Measurements from ENCODE around the gene TEDC1. TPM values are rescaled to one million over a fixed set of nuclear protein-coding genes. Genes with fewer than 3 reads are reported as not detected.

TEDC1 gene
- total RNA-seq, 2 experiments from 2014 or later, result 44.1 to 47.0 TPM

GRCh38 chr14:105450864-105451720 is 40.0 kb upstream of the TEDC1 start:
- Mint-ChIP-seq H3K4me3 (no peak overlapping the region), H3K36me3 (ENCODE audit: low read depth) (peaks cover 7% of the 10 kb centered on the region), H3K27ac (no peak overlapping the region), H3K4me1 (no peaks in the 10 kb centered on the region), H3K9me3 (no peaks in the 10 kb centered on the region), H3K27me3 (no peaks in the 10 kb centered on the region)
- POLR2A ChIA-PET, result no interaction called here
- DNase-seq, result no peak
- CTCF ChIA-PET, result interaction anchor here (1.5 kb wide), 1 partner anchor 17 kb away, joined by 3 read pairs; no protein-coding TSS in a partner anchor

GRCh38 chr14:105452963-105453362 is 38.1 kb upstream of the TEDC1 start:
- POLR2A ChIA-PET, result no interaction called here

GRCh38 chr14:105453847-105454246 is 37.2 kb upstream of the TEDC1 start:
- CTCF ChIA-PET, result no interaction called here
- Mint-ChIP-seq H3K9me3 (no peaks in the 10 kb centered on the region), H3K4me1 (no peaks in the 10 kb centered on the region), H3K4me3 (no peak overlapping the region), H3K27ac (no peak overlapping the region), H3K36me3 (ENCODE audit: low read depth) (peaks cover 7% of the 10 kb centered on the region), H3K27me3 (no peaks in the 10 kb centered on the region)
- no peak for DNase-seq
- POLR2A ChIA-PET, result no interaction called here

More at GRCh38 chr14:105452963-105453362, 38.1 kb upstream of the TEDC1 start:
- CTCF ChIA-PET, result no interaction called here
- Mint-ChIP-seq H3K36me3 (ENCODE audit: low read depth) (peaks cover 7% of the 10 kb centered on the region), H3K4me3 (no peak overlapping the region), H3K9me3 (no peaks in the 10 kb centered on the region), H3K27ac (no peak overlapping the region), H3K4me1 (no peaks in the 10 kb centered on the region), H3K27me3 (no peaks in the 10 kb centered on the region)
- DNase-seq, result no peak

- DNase-seq, result no peak
- ChIA-PET POLR2A (no interaction called here), CTCF (no interaction called here)
- H3K4me1 Mint-ChIP-seq, result no peaks in the 10 kb centered on the region
- H3K27me3 Mint-ChIP-seq, result no peaks in the 10 kb centered on the region
- peaks cover 7% of the 10 kb centered on the region for H3K36me3 Mint-ChIP-seq (ENCODE audit: low read depth)
- no peaks in the 10 kb centered on the region for H3K9me3 Mint-ChIP-seq
- no peak overlapping the region for H3K4me3 Mint-ChIP-seq
- H3K27ac Mint-ChIP-seq, result no peak overlapping the region
Measured at GRCh38 chr14:105455086-105455640, 35.9 kb upstream of the TEDC1 start.

GRCh38 chr14:105455766-105456660 is 35.0 kb upstream of the TEDC1 start:
- peaks cover 10% of the 10 kb centered on the region for H3K36me3 Mint-ChIP-seq (ENCODE audit: low read depth)
- POLR2A ChIA-PET, result no interaction called here
- no peak for DNase-seq
- H3K27me3 Mint-ChIP-seq, result no peaks in the 10 kb centered on the region
- no peak overlapping the region for H3K27ac Mint-ChIP-seq
- H3K4me3 Mint-ChIP-seq, result no peak overlapping the region
- H3K9me3 Mint-ChIP-seq, result no peaks in the 10 kb centered on the region
- no peaks in the 10 kb centered on the region for H3K4me1 Mint-ChIP-seq
- CTCF ChIA-PET, result interaction anchor here (1.1 kb wide), 1 partner anchor 34 kb away, joined by 5 read pairs; no protein-coding TSS in a partner anchor

- Mint-ChIP-seq H3K36me3 (ENCODE audit: low read depth) (peaks cover 14% of the 10 kb centered on the region), H3K9me3 (no peaks in the 10 kb centered on the region), H3K4me1 (no peaks in the 10 kb centered on the region), H3K27ac (no peak overlapping the region), H3K27me3 (no peaks in the 10 kb centered on the region), H3K4me3 (no peak overlapping the region)
- CTCF ChIA-PET, result interaction anchor here (1.1 to 1.2 kb wide), 2 partner anchors 9 to 33 kb away, joined by 3 to 5 read pairs; no protein-coding TSS in a partner anchor
- no peak for DNase-seq
- POLR2A ChIA-PET, result interaction anchor here (0.5 kb wide), 1 partner anchor 45 kb away, joined by 3 read pairs; no protein-coding TSS in a partner anchor
Measured at GRCh38 chr14:105456736-105457617, 34.1 kb upstream of the TEDC1 start.

- peaks cover 14% of the 10 kb centered on the region for H3K36me3 Mint-ChIP-seq (ENCODE audit: low read depth)
- no peaks in the 10 kb centered on the region for H3K4me1 Mint-ChIP-seq
- ChIA-PET CTCF (interaction anchor here (1.2 kb wide), 1 partner anchor 10 kb away, joined by 3 read pairs; no protein-coding TSS in a partner anchor), POLR2A (no interaction called here)
- no peak for DNase-seq
- H3K27me3 Mint-ChIP-seq, result no peaks in the 10 kb centered on the region
- H3K27ac Mint-ChIP-seq, result no peak overlapping the region
- no peak overlapping the region for H3K4me3 Mint-ChIP-seq
- H3K9me3 Mint-ChIP-seq, result no peaks in the 10 kb centered on the region
Measured at GRCh38 chr14:105458010-105458409, 33.0 kb upstream of the TEDC1 start.

GRCh38 chr14:105458571-105458970 is 32.5 kb upstream of the TEDC1 start:
- Mint-ChIP-seq H3K27me3 (no peaks in the 10 kb centered on the region), H3K4me3 (no peak overlapping the region), H3K36me3 (ENCODE audit: low read depth) (peaks cover 11% of the 10 kb centered on the region), H3K4me1 (no peaks in the 10 kb centered on the region), H3K9me3 (no peaks in the 10 kb centered on the region), H3K27ac (no peak overlapping the region)
- ChIA-PET CTCF (no interaction called here), POLR2A (no interaction called here)
- no peak for DNase-seq

GRCh38 chr14:105460116-105460515 is 30.9 kb upstream of the TEDC1 start:
- no peak for DNase-seq
- POLR2A ChIA-PET, result no interaction called here
- H3K27me3 Mint-ChIP-seq, result no peaks in the 10 kb centered on the region
- CTCF ChIA-PET, result no interaction called here
- no peak overlapping the region for H3K4me3 Mint-ChIP-seq
- no peak overlapping the region for H3K27ac Mint-ChIP-seq
- no peaks in the 10 kb centered on the region for H3K9me3 Mint-ChIP-seq
- H3K36me3 Mint-ChIP-seq (ENCODE audit: low read depth), result peaks cover 11% of the 10 kb centered on the region
- H3K4me1 Mint-ChIP-seq, result no peaks in the 10 kb centered on the region

GRCh38 chr14:105460616-105461015 is 30.4 kb upstream of the TEDC1 start:
- Mint-ChIP-seq H3K27ac (no peak overlapping the region), H3K9me3 (no peaks in the 10 kb centered on the region), H3K4me3 (no peak overlapping the region), H3K4me1 (no peaks in the 10 kb centered on the region), H3K27me3 (no peaks in the 10 kb centered on the region), H3K36me3 (ENCODE audit: low read depth) (peaks cover 7% of the 10 kb centered on the region)
- no peak for DNase-seq
- CTCF ChIA-PET, result no interaction called here
- POLR2A ChIA-PET, result no interaction called here

- no peak overlapping the region for H3K27ac Mint-ChIP-seq
- ChIA-PET CTCF (no interaction called here), POLR2A (no interaction called here)
- no peaks in the 10 kb centered on the region for H3K9me3 Mint-ChIP-seq
- H3K36me3 Mint-ChIP-seq (ENCODE audit: low read depth), result peaks cover 7% of the 10 kb centered on the region
- no peaks in the 10 kb centered on the region for H3K27me3 Mint-ChIP-seq
- no peak for DNase-seq
- H3K4me3 Mint-ChIP-seq, result no peak overlapping the region
- H3K4me1 Mint-ChIP-seq, result no peaks in the 10 kb centered on the region
Measured at GRCh38 chr14:105461903-105462302, 29.1 kb upstream of the TEDC1 start.

GRCh38 chr14:105464501-105464900 is 26.5 kb upstream of the TEDC1 start:
- DNase-seq, result no peak
- H3K4me1 Mint-ChIP-seq, result no peaks in the 10 kb centered on the region
- CTCF ChIA-PET, result no interaction called here
- H3K9me3 Mint-ChIP-seq, result no peaks in the 10 kb centered on the region
- H3K27ac Mint-ChIP-seq, result no peak overlapping the region
- H3K4me3 Mint-ChIP-seq, result no peak overlapping the region
- H3K36me3 Mint-ChIP-seq (ENCODE audit: low read depth), result peaks cover 7% of the 10 kb centered on the region
- H3K27me3 Mint-ChIP-seq, result no peaks in the 10 kb centered on the region
- POLR2A ChIA-PET, result no interaction called here
